ENCODE measurements around the gene TEKT4. TPM values are rescaled to one million over a fixed set of nuclear protein-coding genes. Genes with fewer than 3 reads are reported as not detected.
A peak's percentile ranks its signal among the peaks of the same experiment; 100 is the strongest.

TEKT4 gene
- total RNA-seq, 1 experiment from 2014 or later, result 0.15 TPM

DNA sequence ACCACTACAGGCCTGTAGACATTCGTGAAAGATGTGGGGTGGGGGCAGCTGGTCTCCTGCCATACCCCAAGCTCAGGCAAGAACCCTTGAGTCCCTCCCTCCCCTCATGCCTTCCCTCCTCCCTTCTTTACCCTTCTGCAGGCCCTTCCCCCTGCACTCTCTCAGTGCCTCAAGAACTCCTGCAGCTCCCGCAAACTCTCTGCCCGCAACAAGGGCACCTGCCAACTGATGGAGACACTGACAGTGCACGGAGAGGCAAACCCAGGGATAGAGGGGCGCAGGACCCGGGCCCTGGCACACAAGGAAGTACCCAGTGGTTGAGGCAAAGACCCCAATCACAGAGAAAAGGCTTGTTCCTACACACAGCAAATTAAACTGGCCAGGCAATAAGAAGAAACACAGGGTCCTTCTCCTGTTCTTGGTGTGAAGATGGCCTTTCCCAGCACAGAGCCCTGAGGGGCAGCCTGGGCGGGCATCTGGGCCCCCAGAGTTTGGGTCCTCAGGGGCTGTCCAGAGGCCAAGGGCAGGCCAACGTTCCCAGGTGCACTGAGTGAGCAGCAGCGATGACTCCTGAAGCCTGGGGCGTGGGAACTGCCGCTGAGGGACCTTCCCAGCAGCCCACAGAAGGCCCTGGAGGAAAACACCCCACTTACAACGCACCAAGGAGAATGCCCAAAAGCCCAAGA is 1.6 kb downstream of the TEKT4 start:
- no peak for DNase-seq
- TF ChIP-seq EZH2 (IDR thresholded peaks at IDR 0.05; ENCODE audit: low read depth), result no peak
- TF ChIP-seq, protein P1, sequence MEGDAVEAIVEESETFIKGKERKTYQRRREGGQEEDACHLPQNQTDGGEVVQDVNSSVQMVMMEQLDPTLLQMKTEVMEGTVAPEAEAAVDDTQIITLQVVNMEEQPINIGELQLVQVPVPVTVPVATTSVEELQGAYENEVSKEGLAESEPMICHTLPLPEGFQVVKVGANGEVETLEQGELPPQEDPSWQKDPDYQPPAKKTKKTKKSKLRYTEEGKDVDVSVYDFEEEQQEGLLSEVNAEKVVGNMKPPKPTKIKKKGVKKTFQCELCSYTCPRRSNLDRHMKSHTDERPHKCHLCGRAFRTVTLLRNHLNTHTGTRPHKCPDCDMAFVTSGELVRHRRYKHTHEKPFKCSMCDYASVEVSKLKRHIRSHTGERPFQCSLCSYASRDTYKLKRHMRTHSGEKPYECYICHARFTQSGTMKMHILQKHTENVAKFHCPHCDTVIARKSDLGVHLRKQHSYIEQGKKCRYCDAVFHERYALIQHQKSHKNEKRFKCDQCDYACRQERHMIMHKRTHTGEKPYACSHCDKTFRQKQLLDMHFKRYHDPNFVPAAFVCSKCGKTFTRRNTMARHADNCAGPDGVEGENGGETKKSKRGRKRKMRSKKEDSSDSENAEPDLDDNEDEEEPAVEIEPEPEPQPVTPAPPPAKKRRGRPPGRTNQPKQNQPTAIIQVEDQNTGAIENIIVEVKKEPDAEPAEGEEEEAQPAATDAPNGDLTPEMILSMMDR (conservative IDR thresholded peaks at IDR 0.05), result no peak
- no peaks in the 10 kb centered on the region for H4K20me1 ChIP-seq (ENCODE audit: insufficient read depth)
- no peaks in the 10 kb centered on the region for H3K27me3 ChIP-seq (ENCODE audit: insufficient read depth, low read depth)
- H3K9me2 ChIP-seq (ENCODE audit: insufficient read depth), result no peaks in the 10 kb centered on the region
- ChIA-PET CTCF (interaction anchor here (0.6 kb wide), 1 partner anchor 193 kb away, joined by 3 read pairs; no protein-coding TSS in a partner anchor), POLR2A (ENCODE audit: unreplicated experiment) (no interaction called here)
- BruUV-seq (replicated peaks), result no TSS peak
- no peak overlapping the region for H3K27ac ChIP-seq
- intact Hi-C loops (cut with micrococcal nuclease; ENCODE audit: unreplicated experiment), result loop anchor here (5.0 to 10.0 kb wide), 2 partner anchors 84 to 332 kb away; partner anchors contain the start of gene ZNF892
- H3K4me3 ChIP-seq, result no peak overlapping the region
- no peaks in the 10 kb centered on the region for H3K79me2 ChIP-seq (ENCODE audit: low read depth)
- H3K4me2 ChIP-seq, result no peak overlapping the region
- no peaks in the 10 kb centered on the region for H3F3A ChIP-seq (ENCODE audit: insufficient read depth, low read depth)
- H3K36me3 ChIP-seq (ENCODE audit: low read depth), result no peaks in the 10 kb centered on the region
- no peak overlapping the region for H2AFZ ChIP-seq
- peaks cover 6% of the 10 kb centered on the region; the same call in 1 of the 2 replicates for H3K4me1 ChIP-seq (replicated peaks; ENCODE audit: insufficient read depth)
- no peaks in the 10 kb centered on the region for H3K9me3 ChIP-seq (ENCODE audit: insufficient read depth, low read depth)

DNA sequence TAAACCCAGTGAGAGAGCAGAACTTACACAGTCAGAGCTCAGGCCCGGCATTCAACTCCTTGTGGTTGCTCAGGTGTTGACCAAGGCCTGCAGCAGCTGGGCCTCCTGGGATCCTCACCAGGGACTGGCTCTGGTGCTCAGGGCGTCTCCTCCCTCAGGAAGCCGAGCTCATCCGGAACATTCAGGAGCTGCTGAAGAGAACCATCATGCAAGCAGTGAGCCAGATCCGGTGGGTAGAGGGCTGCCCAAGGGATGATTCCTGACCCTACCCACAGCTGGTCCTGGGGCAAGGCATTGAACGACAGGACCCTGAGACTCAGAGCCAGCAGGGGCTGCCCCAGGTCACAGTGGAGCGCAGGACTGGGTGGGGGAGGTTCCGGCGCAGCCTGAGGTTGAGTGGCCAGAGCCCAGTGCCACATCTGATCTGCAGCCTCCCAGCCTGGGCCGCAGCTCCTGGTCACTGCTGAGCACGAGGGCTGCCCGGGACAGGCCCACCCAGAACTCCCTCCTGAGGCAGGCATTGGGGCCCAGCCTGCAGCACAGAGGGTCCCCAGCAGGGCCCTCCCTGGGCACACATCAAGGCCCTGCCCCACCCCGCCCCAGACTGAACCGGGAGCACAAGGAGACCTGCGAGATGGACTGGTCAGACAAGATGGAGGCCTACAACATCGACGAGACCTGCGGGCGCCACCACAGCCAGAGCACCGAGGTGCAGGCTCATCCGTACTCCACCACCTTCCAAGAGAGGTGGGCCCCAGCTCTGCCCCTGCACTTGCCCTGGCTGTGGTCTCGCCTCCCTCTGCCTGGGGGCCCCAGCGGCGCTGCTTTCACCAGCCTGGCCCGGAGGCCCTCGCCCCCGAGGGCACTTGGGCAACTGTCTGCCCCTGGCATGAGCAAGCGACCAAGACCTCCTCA is 2.4 kb downstream of the TEKT4 start:
- Histone ChIP-seq H3K79me2 (ENCODE audit: low read depth) (no peaks in the 10 kb centered on the region), H3K4me2 (peak overlapping the region; percentile 37; the same call in 1 of the 2 replicates), H3K36me3 (ENCODE audit: low read depth) (no peaks in the 10 kb centered on the region), H3K4me1 (replicated peaks; ENCODE audit: insufficient read depth) (peaks cover 6% of the 10 kb centered on the region; the same call in 1 of the 2 replicates), H3K27me3 (ENCODE audit: insufficient read depth, low read depth) (no peaks in the 10 kb centered on the region), H3F3A (ENCODE audit: insufficient read depth, low read depth) (no peaks in the 10 kb centered on the region), H3K9me3 (ENCODE audit: insufficient read depth, low read depth) (no peaks in the 10 kb centered on the region), H3K9me2 (ENCODE audit: insufficient read depth) (no peaks in the 10 kb centered on the region), H3K4me3 (no peak overlapping the region), H3K27ac (no peak overlapping the region), H2AFZ (no peak overlapping the region), H4K20me1 (ENCODE audit: insufficient read depth) (no peaks in the 10 kb centered on the region)
- intact Hi-C loops (cut with micrococcal nuclease; ENCODE audit: unreplicated experiment), result loop anchor here (1.0 to 10.0 kb wide), 4 partner anchors 84 to 331 kb away; partner anchors contain the start of gene ZNF892
- CTCF ChIA-PET, result no interaction called here
- POLR2A ChIA-PET (ENCODE audit: unreplicated experiment), result no interaction called here
- no peak for DNase-seq
- TF ChIP-seq, protein P1 (conservative IDR thresholded peaks at IDR 0.05), result no peak
- no peak for TF ChIP-seq EZH2 (IDR thresholded peaks at IDR 0.05; ENCODE audit: low read depth)
- BruUV-seq (replicated peaks), result no TSS peak

GRCh38 chr2:94874277-94874997 is 3.2 kb downstream of the TEKT4 start:
- no peak for TF ChIP-seq EZH2 (IDR thresholded peaks at IDR 0.05; ENCODE audit: low read depth)
- TF ChIP-seq, protein P1 (conservative IDR thresholded peaks at IDR 0.05), result peak; percentile 98
- Histone ChIP-seq H3K27me3 (ENCODE audit: insufficient read depth, low read depth) (no peaks in the 10 kb centered on the region), H3K27ac (no peak overlapping the region), H3K4me1 (replicated peaks; ENCODE audit: insufficient read depth) (peaks cover 6% of the 10 kb centered on the region; the same call in 1 of the 2 replicates), H3K9me2 (ENCODE audit: insufficient read depth) (no peaks in the 10 kb centered on the region), H3K36me3 (ENCODE audit: low read depth) (no peaks in the 10 kb centered on the region), H3K4me2 (peak overlapping the region; percentile 37; the same call in 1 of the 2 replicates), H4K20me1 (ENCODE audit: insufficient read depth) (no peaks in the 10 kb centered on the region), H2AFZ (no peak overlapping the region), H3K4me3 (no peak overlapping the region), H3K79me2 (ENCODE audit: low read depth) (no peaks in the 10 kb centered on the region), H3K9me3 (ENCODE audit: insufficient read depth, low read depth) (no peaks in the 10 kb centered on the region), H3F3A (ENCODE audit: insufficient read depth, low read depth) (no peaks in the 10 kb centered on the region)
- no TSS peak for BruUV-seq (replicated peaks)
- intact Hi-C loops (cut with micrococcal nuclease; ENCODE audit: unreplicated experiment), result loop anchor here (1.0 to 10.0 kb wide), 4 partner anchors 83 to 330 kb away; partner anchors contain the start of gene ZNF892
- CTCF ChIA-PET, result no interaction called here
- DNase-seq, result peak in 1 of 2 experiments; percentile 83
- POLR2A ChIA-PET (ENCODE audit: unreplicated experiment), result no interaction called here

Measured in PC-9 (cell line).